B cell (primary cell): ENCODE measurements around the gene DERA. TPM values are rescaled to one million over a fixed set of nuclear protein-coding genes. Genes with fewer than 3 reads are reported as not detected.

ENCODE experiments used
- ATAC-seq: fragments of 200-7000 bp; cut with Tn5 transposase; one replicate; pipeline ENCODE4 v1.10.0; 2021; ENCODE audit warnings: low read depth, mild to moderate bottlenecking, moderate number of reproducible peaks, moderate library complexity
- CTCF ChIA-PET: fragments of 350-600 bp; sonication (Branson Sonifier 250); formaldehyde crosslinking; loops from one replicate; lab custom pipeline; 2021; ENCODE audit warnings: antibody characterized with exemption, inconsistent platforms; lab: Charles Lee
- POLR2A ChIA-PET: fragments of 350-600 bp; sonication (Branson Sonifier 250); formaldehyde crosslinking; loops from one replicate; lab custom pipeline; 2021; ENCODE audit warnings: antibody characterized with exemption; lab: Charles Lee
- DNase-seq: peaks from one replicate; pipeline ENCODE4 v3.0.0; 2013
- H2AFZ ChIP-seq: 2 replicates; pipeline ENCODE4 v1.6.1; 2012; ENCODE audit warnings: mild to moderate bottlenecking, low read depth, low read length; ENCODE audit not compliant: insufficient read depth, poor library complexity, severe bottlenecking
- H3K27ac ChIP-seq, 2 donors: 1 replicate in 1 of 2; 2 replicates in 1 of 2; pipeline ENCODE4 v1.5.1; 2012 to 2013; ENCODE audit warnings: low read length in 2 of 2, mild to moderate bottlenecking in 2 of 2, moderate library complexity in 1 of 2
- H3K27me3 ChIP-seq, 4 experiments: fragments of 200-600 bp in 1 of 4; sonication (generic) in 1 of 4; replicated peaks in 1 of 4; 1 replicate in 2 of 4; 2 replicates in 2 of 4; pipeline versions ENCODE4 v1.6.1 to v1.7.0; 2013 to 2016; ENCODE audit warnings: low read length in 3 of 4, mild to moderate bottlenecking in 2 of 4, mixed read lengths in 1 of 4, moderate library complexity in 1 of 4; ENCODE audit not compliant: insufficient read depth in 4 of 4, control insufficient read depth in 3 of 4; ENCODE audit errors: control extremely low read depth in 1 of 4
- H3K36me3 ChIP-seq, 2 experiments: replicated peaks in 1 of 2; 1 replicate in 1 of 2; 2 replicates in 1 of 2; pipeline versions ENCODE4 v1.6.1 to v1.7.1; 2013; ENCODE audit warnings: low read length in 1 of 2; ENCODE audit not compliant: insufficient read depth in 2 of 2, control insufficient read depth in 1 of 2; ENCODE audit errors: control extremely low read depth in 1 of 2, extremely low read depth in 1 of 2
- H3K4me1 ChIP-seq, 2 donors: fragments of 200-600 bp in 1 of 2; sonication (generic) in 1 of 2; 1 replicate in 1 of 2; 2 replicates in 1 of 2; pipeline versions ENCODE4 v1.5.1 to v1.6.1; 2013 to 2017; ENCODE audit warnings: low read length in 2 of 2; ENCODE audit not compliant: control insufficient read depth in 2 of 2, insufficient read depth in 2 of 2
- H3K4me2 ChIP-seq: replicated peaks from 2 replicates; pipeline ENCODE3; 2012; ENCODE audit warnings: mild to moderate bottlenecking, low read depth, low read length; ENCODE audit not compliant: poor library complexity, severe bottlenecking
- H3K4me3 ChIP-seq, 5 experiments: fragments of 200-600 bp in 1 of 5; sonication (generic) in 1 of 5; 1 replicate in 3 of 5; 2 replicates in 2 of 5; pipeline versions ENCODE4 v1.5.1 to v1.7.0; 2011 to 2016; ENCODE audit warnings: low read length in 4 of 5, mild to moderate bottlenecking in 4 of 5, low read depth in 2 of 5, control low read depth in 1 of 5, moderate library complexity in 1 of 5; ENCODE audit not compliant: insufficient read depth in 1 of 5; ENCODE audit errors: control extremely low read depth in 1 of 5, extremely low read depth in 1 of 5
- H3K79me2 ChIP-seq: fragments of 200-600 bp; sonication (generic); one replicate; pipeline ENCODE4 v1.6.0; 2016; ENCODE audit warnings: low read length; ENCODE audit not compliant: control insufficient read depth, insufficient read depth
- H3K9ac ChIP-seq: fragments of 200-600 bp; sonication (generic); 2 replicates; pipeline ENCODE4 v1.6.1; 2017; ENCODE audit warnings: mild to moderate bottlenecking, low read length, moderate library complexity
- H3K9me3 ChIP-seq, 3 donors: one replicate each; pipeline versions ENCODE4 v1.6.1 to v1.7.1; 2013; ENCODE audit warnings: low read length in 2 of 3; ENCODE audit not compliant: control insufficient read depth in 2 of 3, insufficient read depth in 1 of 3; ENCODE audit errors: control extremely low read depth in 1 of 3
- H4K20me1 ChIP-seq: 2 replicates; pipeline ENCODE4 v1.6.0; 2012; ENCODE audit warnings: mild to moderate bottlenecking, low read length; ENCODE audit not compliant: insufficient read depth, control insufficient read depth, poor library complexity, severe bottlenecking
- H3K27ac Mint-ChIP-seq: one replicate; pipeline ENCODE4 v1.8.0; 2021; ENCODE audit warnings: mixed read lengths
- H3K27me3 Mint-ChIP-seq: one replicate; pipeline ENCODE4 v1.8.0; 2021; ENCODE audit warnings: mixed read lengths
- H3K4me1 Mint-ChIP-seq: one replicate; pipeline ENCODE4 v1.8.0; 2021; ENCODE audit warnings: mixed read lengths
- H3K4me3 Mint-ChIP-seq: one replicate; pipeline ENCODE4 v1.8.0; 2021; ENCODE audit warnings: mixed read lengths
- H3K9me3 Mint-ChIP-seq: one replicate; pipeline ENCODE4 v1.8.0; 2022; ENCODE audit warnings: mixed read lengths; ENCODE audit not compliant: insufficient read depth
- EZH2 ChIP-seq: IDR thresholded peaks from 2 replicates; pipeline ENCODE4 v1.6.1; 2012; ENCODE audit warnings: borderline replicate concordance, low read depth, mild to moderate bottlenecking, moderate library complexity, low read length; ENCODE audit not compliant: insufficient read depth, poor library complexity, severe bottlenecking
- WGBS: methylation state at CpG from one replicate; pipeline ENCODE4 v1.1.5; 2013; ENCODE audit warnings: missing lambda C conversion rate; ENCODE audit not compliant: insufficient coverage; 5-methylcytosine and 5-hydroxymethylcytosine counted together
- intact Hi-C: fragments of 100-400 bp; cut with micrococcal nuclease; formaldehyde crosslinking; loops from one replicate; pipeline ENCODE4 v1.10.0; 2022
- polyA plus RNA-seq: library from polyadenylated mRNA; depleted of rRNA; stranded (reverse); fragments of >200 nt; gene quantifications from 2 replicates; pipeline ENCODE4 v1.2.3, GENCODE V29; 2012
- total RNA-seq, 2 donors: library from RNA; stranded (reverse); fragments of 120-200 nt in 1 of 2; gene quantifications; 1 replicate in 1 of 2; 2 replicates in 1 of 2; pipeline versions ENCODE4 v1.2.3 to v1.2.4, GENCODE V29; 2013 to 2022
- TF ChIP-seq, protein P1 (sequence below): fragments of 200-600 bp; IDR thresholded peaks from one replicate; pipeline ENCODE4 v1.8.0; 2022; ENCODE audit warnings: antibody characterized with exemption, mild to moderate bottlenecking

Gene DERA
- total and polyA plus RNA-seq, 2 donors (not counting 1 experiment from before 2014, with no cell fraction given) = 9.4 to 20.5 TPM

GRCh38 chr12:15984097-15984800 is 73.1 kb downstream of the DERA start:
- H3K9ac ChIP-seq = no peak overlapping the region
- H3K4me1 Mint-ChIP-seq = peaks cover 25% of the 10 kb centered on the region
- H3K4me2 ChIP-seq = no peak overlapping the region
- no peak overlapping the region for H3K27ac ChIP-seq
- H3K4me3 Mint-ChIP-seq = no peak overlapping the region
- ChIA-PET CTCF (no interaction called here), POLR2A (no interaction called here)
- DNase-seq (no peak), ATAC-seq (no peak)
- H3K4me1 ChIP-seq = peaks cover 0 to 13% of the 10 kb centered on the region in 2 donors
- no peaks in the 10 kb centered on the region for H4K20me1 ChIP-seq
- H3K27ac Mint-ChIP-seq = peak overlapping the region; percentile 59
- no peak overlapping the region for H2AFZ ChIP-seq
- TF ChIP-seq, protein P1, sequence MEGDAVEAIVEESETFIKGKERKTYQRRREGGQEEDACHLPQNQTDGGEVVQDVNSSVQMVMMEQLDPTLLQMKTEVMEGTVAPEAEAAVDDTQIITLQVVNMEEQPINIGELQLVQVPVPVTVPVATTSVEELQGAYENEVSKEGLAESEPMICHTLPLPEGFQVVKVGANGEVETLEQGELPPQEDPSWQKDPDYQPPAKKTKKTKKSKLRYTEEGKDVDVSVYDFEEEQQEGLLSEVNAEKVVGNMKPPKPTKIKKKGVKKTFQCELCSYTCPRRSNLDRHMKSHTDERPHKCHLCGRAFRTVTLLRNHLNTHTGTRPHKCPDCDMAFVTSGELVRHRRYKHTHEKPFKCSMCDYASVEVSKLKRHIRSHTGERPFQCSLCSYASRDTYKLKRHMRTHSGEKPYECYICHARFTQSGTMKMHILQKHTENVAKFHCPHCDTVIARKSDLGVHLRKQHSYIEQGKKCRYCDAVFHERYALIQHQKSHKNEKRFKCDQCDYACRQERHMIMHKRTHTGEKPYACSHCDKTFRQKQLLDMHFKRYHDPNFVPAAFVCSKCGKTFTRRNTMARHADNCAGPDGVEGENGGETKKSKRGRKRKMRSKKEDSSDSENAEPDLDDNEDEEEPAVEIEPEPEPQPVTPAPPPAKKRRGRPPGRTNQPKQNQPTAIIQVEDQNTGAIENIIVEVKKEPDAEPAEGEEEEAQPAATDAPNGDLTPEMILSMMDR = no peak
- no peak for TF ChIP-seq EZH2
- H3K27me3 ChIP-seq = no peaks in the 10 kb centered on the region
- H3K27me3 Mint-ChIP-seq = no peaks in the 10 kb centered on the region
- intact Hi-C loops = loop anchor here (10.0 kb wide), 1 partner anchor 1661 kb away; no protein-coding TSS in a partner anchor
- H3K4me3 ChIP-seq = no peak overlapping the region
- 100% methylated on average over 1 of the region's 6 CpGs for WGBS
- peaks cover 0 to 4% (median 0%) of the 10 kb centered on the region in 3 donors for H3K9me3 ChIP-seq
- H3K9me3 Mint-ChIP-seq = peaks cover 3% of the 10 kb centered on the region
- H3K79me2 ChIP-seq = no peaks in the 10 kb centered on the region
- H3K36me3 ChIP-seq = peaks cover 0 to 22% of the 10 kb centered on the region in 2 experiments

DNA sequence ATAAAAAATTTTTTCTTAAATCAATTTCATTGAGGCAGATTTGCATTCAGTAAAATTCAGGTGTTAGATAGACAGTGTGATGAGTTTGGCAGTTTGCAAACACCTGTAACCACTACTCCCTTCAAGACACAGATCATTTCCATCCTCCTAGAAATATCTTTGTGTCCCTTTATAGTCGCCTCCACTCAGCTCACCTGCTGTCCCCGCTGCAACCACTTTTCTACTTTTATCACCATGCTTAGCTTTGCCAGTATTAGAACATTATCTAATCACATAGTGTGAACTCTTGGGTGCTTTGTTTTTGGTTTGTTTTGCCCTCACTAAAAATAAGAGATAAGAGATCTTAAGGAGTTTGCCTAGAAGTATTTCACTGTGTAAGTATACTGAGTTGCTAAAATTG is 73.8 kb downstream of the DERA start:
- peaks cover 3% of the 10 kb centered on the region for H3K9me3 Mint-ChIP-seq
- H3K27ac Mint-ChIP-seq = no peak overlapping the region
- H3K9me3 ChIP-seq = peaks cover 0 to 4% (median 0%) of the 10 kb centered on the region in 3 donors
- H3K4me1 Mint-ChIP-seq = peaks cover 25% of the 10 kb centered on the region
- no peak overlapping the region for H3K27ac ChIP-seq
- H3K4me3 ChIP-seq = no peak overlapping the region
- intact Hi-C loops = loop anchor here (10.0 kb wide), 1 partner anchor 1660 kb away; no protein-coding TSS in a partner anchor
- TF ChIP-seq EZH2 = no peak
- TF ChIP-seq, protein P1 = no peak
- CTCF ChIA-PET = no interaction called here
- POLR2A ChIA-PET = no interaction called here
- no peak overlapping the region for H3K4me2 ChIP-seq
- H3K4me3 Mint-ChIP-seq = no peak overlapping the region
- no peaks in the 10 kb centered on the region for H3K27me3 Mint-ChIP-seq
- no peak for DNase-seq
- 40% methylated on average over 1 of the region's 2 CpGs for WGBS
- peaks cover 0 to 13% of the 10 kb centered on the region in 2 donors for H3K4me1 ChIP-seq
- H3K9ac ChIP-seq = no peak overlapping the region
- H3K79me2 ChIP-seq = no peaks in the 10 kb centered on the region
- H4K20me1 ChIP-seq = no peaks in the 10 kb centered on the region
- peaks cover 0 to 28% of the 10 kb centered on the region in 2 experiments for H3K36me3 ChIP-seq
- no peak for ATAC-seq
- no peak overlapping the region for H2AFZ ChIP-seq
- no peaks in the 10 kb centered on the region for H3K27me3 ChIP-seq
